GM12878 (cell line): Measurements from ENCODE around the gene UPK1B. TPM values are rescaled to one million over a fixed set of nuclear protein-coding genes. Genes with fewer than 3 reads are reported as not detected.

Experiments used
- ATAC-seq: fragments of 200-7000 bp; cut with Tn5 transposase; 3 replicates; pipeline ENCODE4 v1.9.1; 2020; ENCODE audit warnings: mild to moderate bottlenecking, moderate library complexity
- BruUV-seq: library from RNA; stranded (reverse); fragments of 400-500 nt; replicated peaks from 2 replicates; lab custom pipeline; 2021; lab: Mats Ljungman, UMichigan
- CTCF ChIA-PET: fragments of 300-600 bp; sonication (Branson Sonifier 250); formaldehyde crosslinking; extraction: SDS; loops from one replicate; lab custom pipeline; 2021; ENCODE audit warnings: inconsistent platforms; lab: Yijun Ruan, JAX
- POLR2A ChIA-PET: fragments of 350-600 bp; formaldehyde crosslinking; extraction: SDS; loops from one replicate; lab custom pipeline; 2021; ENCODE audit warnings: inconsistent platforms; lab: Charles Lee
- RAD21 ChIA-PET: fragments of 300-600 bp; sonication (Branson Sonifier 250); formaldehyde crosslinking; loops from one replicate; lab custom pipeline; 2023; ENCODE audit warnings: antibody characterized with exemption; ENCODE audit not compliant: unreplicated experiment; lab: Charles Lee
- SMC1A ChIA-PET: fragments of 300-600 bp; sonication (Branson Sonifier 250); formaldehyde crosslinking; loops from one replicate; lab custom pipeline; 2023; ENCODE audit not compliant: unreplicated experiment, uncharacterized antibody; lab: Charles Lee
- DNase-seq: peaks from one replicate; pipeline ENCODE4 v3.0.0-alpha.2; 2011; ENCODE audit warnings: low read depth, low spot score
- FAIRE-seq: peaks from 3 replicates; lab custom pipeline; 2011; peaks lifted over from hg19 to GRCh38; lab: Jason Lieb, UNC
- H2AFZ ChIP-seq: 2 replicates; pipeline ENCODE4 v1.6.0; 2011; ENCODE audit warnings: low read depth, low read length, control low read depth; ENCODE audit not compliant: control insufficient read depth
- H3K27ac ChIP-seq: 2 replicates; pipeline ENCODE4 v1.5.1; 2011; ENCODE audit warnings: control low read depth; ENCODE audit not compliant: control insufficient read depth, insufficient read depth
- H3K27me3 ChIP-seq, 2 experiments: replicated peaks in 1 of 2; 2 replicates each; pipeline versions ENCODE4 v1.6.0 to v1.6.1; 2011; ENCODE audit warnings: low read length in 1 of 2; ENCODE audit not compliant: control insufficient read depth in 2 of 2, insufficient read depth in 2 of 2
- H3K36me3 ChIP-seq, 2 experiments: 2 replicates each; pipeline ENCODE4 v1.5.1; 2011; ENCODE audit warnings: low read length in 1 of 2; ENCODE audit not compliant: control insufficient read depth in 2 of 2, insufficient read depth in 2 of 2
- H3K4me1 ChIP-seq: 2 replicates; pipeline ENCODE4 v1.6.1; 2011; ENCODE audit warnings: mild to moderate bottlenecking, low read length, moderate library complexity, mixed read lengths; ENCODE audit not compliant: control insufficient read depth, insufficient read depth
- H3K4me2 ChIP-seq: 2 replicates; pipeline ENCODE4 v1.6.0; 2011; ENCODE audit warnings: control low read depth; ENCODE audit not compliant: control insufficient read depth, insufficient read depth
- H3K4me3 ChIP-seq: fragments of 200-600 bp; sonication (generic); 2 replicates; pipeline ENCODE4 v1.5.1; 2016
- H3K79me2 ChIP-seq: 2 replicates; pipeline ENCODE4 v1.6.0; 2011; ENCODE audit warnings: low read length; ENCODE audit not compliant: control insufficient read depth, insufficient read depth
- H3K9ac ChIP-seq: 2 replicates; pipeline ENCODE4 v1.8.0; 2011; ENCODE audit warnings: low read length, control low read depth, mixed read lengths; ENCODE audit not compliant: control insufficient read depth, insufficient read depth
- H3K9me3 ChIP-seq: replicated peaks from 3 replicates; pipeline ENCODE4 v1.5.1; 2011; ENCODE audit warnings: mild to moderate bottlenecking, low read length; ENCODE audit not compliant: control insufficient read depth, insufficient read depth
- H4K20me1 ChIP-seq: 2 replicates; pipeline ENCODE4 v1.6.0; 2011; ENCODE audit not compliant: control insufficient read depth, insufficient read depth
- CEBPZ ChIP-seq: fragments of 150-350 bp; IDR thresholded peaks from 2 replicates; pipeline ENCODE4 v1.6.1; 2016; ENCODE audit warnings: low read depth, low read length
- CREM ChIP-seq: IDR thresholded peaks from 2 replicates; pipeline ENCODE4 v1.6.1; 2014; ENCODE audit warnings: antibody characterized with exemption, low read depth
- EGR1 ChIP-seq, 2 experiments: IDR thresholded peaks; 1 replicate in 1 of 2; 2 replicates in 1 of 2; pipeline ENCODE4 v1.6.1; 2011 to 2012; ENCODE audit warnings: low read depth in 2 of 2, low read length in 2 of 2, borderline replicate concordance in 1 of 2, mild to moderate bottlenecking in 1 of 2, moderate library complexity in 1 of 2
- GATAD2B ChIP-seq: fragments of 450-650 bp; conservative IDR thresholded peaks from 2 replicates; pipeline ENCODE4 v1.6.1; 2017; ENCODE audit warnings: low read depth, mild to moderate bottlenecking, moderate library complexity
- KLF5 ChIP-seq: fragments of 450-650 bp; IDR thresholded peaks from 2 replicates; pipeline ENCODE4 v1.6.1; 2014; ENCODE audit warnings: mild to moderate bottlenecking; ENCODE audit not compliant: partially characterized antibody
- NFYA ChIP-seq: IDR thresholded peaks from 2 replicates; pipeline ENCODE4 v1.6.1; 2011; ENCODE audit warnings: low read depth, mild to moderate bottlenecking, low read length, improper control_type of control experiment, borderline replicate concordance
- NR2C2 ChIP-seq: IDR thresholded peaks from 2 replicates; pipeline ENCODE4 v1.6.1; 2011; ENCODE audit warnings: borderline replicate concordance, low read depth; ENCODE audit not compliant: control insufficient read depth, insufficient read length
- RCOR1 ChIP-seq: conservative IDR thresholded peaks from 2 replicates; pipeline ENCODE4 v1.6.1; 2012; ENCODE audit warnings: low read depth, low read length, improper control_type of control experiment
- RELA ChIP-seq: fragments of 450-650 bp; IDR thresholded peaks from 2 replicates; pipeline ENCODE4 v1.8.0; 2014; ENCODE audit warnings: borderline replicate concordance; ENCODE audit not compliant: partially characterized antibody
- SKIL ChIP-seq: fragments of 450-650 bp; IDR thresholded peaks from 2 replicates; pipeline ENCODE4 v1.6.1; 2017; ENCODE audit warnings: mild to moderate bottlenecking, low read depth, inconsistent platforms; ENCODE audit not compliant: poor library complexity, severe bottlenecking
- SMAD1 ChIP-seq: fragments of 450-650 bp; IDR thresholded peaks from 2 replicates; pipeline ENCODE4 v1.6.1; 2018; ENCODE audit warnings: mild to moderate bottlenecking, low read depth; ENCODE audit not compliant: partially characterized antibody
- SMARCA5 ChIP-seq: fragments of 450-650 bp; IDR thresholded peaks from 2 replicates; pipeline ENCODE4 v1.6.1; 2017; ENCODE audit warnings: mild to moderate bottlenecking
- SRF ChIP-seq, 2 experiments: IDR thresholded peaks; 2 replicates each; pipeline ENCODE4 v1.6.1; 2011; ENCODE audit warnings: low read depth in 2 of 2, low read length in 2 of 2, mild to moderate bottlenecking in 1 of 2, moderate library complexity in 1 of 2
- TARDBP ChIP-seq: IDR thresholded peaks from 2 replicates; pipeline ENCODE4 v1.6.1; 2016; ENCODE audit warnings: borderline replicate concordance
- USF1 ChIP-seq: IDR thresholded peaks from 2 replicates; pipeline ENCODE4 v1.6.1; 2011; ENCODE audit warnings: borderline replicate concordance, low read depth, mild to moderate bottlenecking, moderate library complexity, mixed read lengths, low read length; ENCODE audit not compliant: insufficient read depth; ENCODE audit errors: extremely low read length
- ZZZ3 ChIP-seq: IDR thresholded peaks from 2 replicates; pipeline ENCODE4 v1.6.1; 2011; ENCODE audit warnings: low read depth; ENCODE audit not compliant: control insufficient read depth, insufficient read length
- WGBS: methylation state at CpG from one replicate; pipeline ENCODE4 v1.1.6; 2016; ENCODE audit warnings: low lambda C conversion rate; ENCODE audit not compliant: insufficient replicate concordance, insufficient coverage; ENCODE audit errors: missing lambda C conversion rate; 5-methylcytosine and 5-hydroxymethylcytosine counted together
- in situ Hi-C: fragments of 300-500 bp; cut with MboI; formaldehyde crosslinking; loops from 9 replicates; pipeline ENCODE4 v1.14.3; 2018; ENCODE audit warnings: mixed read lengths
- intact Hi-C: fragments of 100-400 bp; cut with micrococcal nuclease; formaldehyde crosslinking; loops from one replicate; pipeline ENCODE4 v1.14.2; 2022; ENCODE audit not compliant: unreplicated experiment
- polyA plus RNA-seq, 11 experiments: library from polyadenylated mRNA; depleted of rRNA in 4 of 11; unstranded in 6 of 11; stranded (reverse) in 5 of 11; fragments of >200 nt; fragmentation: Nextera tagmentation in 4 of 11; fragmentation: Illumina TruSeq in 1 of 11; extraction: Ambion mirVana in 4 of 11; extraction: Trizol in 1 of 11; gene quantifications; 1 replicate in 1 of 11; 2 replicates in 10 of 11; pipeline versions ENCODE4 v1.2.1 to v1.2.3, GENCODE V29; 2011 to 2016; ENCODE audit warnings: inconsistent platforms in 2 of 11, missing spikeins in 2 of 11, low read depth in 1 of 11
- total RNA-seq, 4 experiments: library from RNA; depleted of rRNA in 3 of 4; stranded (reverse); fragments of >200 nt in 3 of 4; fragmentation: Illumina TruSeq in 1 of 4; extraction: Trizol in 1 of 4; gene quantifications; 2 replicates each; pipeline versions ENCODE4 v1.2.1 to v1.2.3, GENCODE V29; 2013 to 2021

UPK1B gene
- total and polyA plus RNA-seq, 10 of the 15 experiments (the other 5 are each of a cell fraction or from before 2014, with no cell fraction given): not detected

- TF ChIP-seq SKIL: no peak
- TF ChIP-seq TARDBP: no peak
- no peak for TF ChIP-seq KLF5
- TF ChIP-seq NR2C2: no peak
- TF ChIP-seq SRF (IDR thresholded peaks at IDR 0.05; ENCODE audit: low read depth in 2 of 2, low read length in 2 of 2): no peak
- TF ChIP-seq ZZZ3: no peak
Observed at GRCh38 chr3:119184111-119184510, 10.7 kb downstream of the UPK1B start (continued).

GRCh38 chr3:119184796-119185570 is 11.6 kb downstream of the UPK1B start:
- intact Hi-C loops (no loop called here), in situ Hi-C loops (no loop called here)
- no peaks in the 10 kb centered on the region for H4K20me1 ChIP-seq
- DNase-seq (no peak), ATAC-seq (no peak), FAIRE-seq (no peak)
- no peaks in the 10 kb centered on the region for H3K4me1 ChIP-seq
- no peak overlapping the region for H3K4me3 ChIP-seq
- ChIA-PET POLR2A (no interaction called here), RAD21 (no interaction called here), CTCF (interaction anchor here (0.6 kb wide), 1 partner anchor 54 kb away, joined by 3 read pairs; no protein-coding TSS in a partner anchor), SMC1A (no interaction called here)
- no TSS peak for BruUV-seq
- H3K36me3 ChIP-seq: no peaks in the 10 kb centered on the region
- no peak overlapping the region for H3K27ac ChIP-seq
- H3K4me2 ChIP-seq: no peak overlapping the region
- no peaks in the 10 kb centered on the region for H3K79me2 ChIP-seq
- H3K27me3 ChIP-seq: no peaks in the 10 kb centered on the region
- H3K9me3 ChIP-seq: no peaks in the 10 kb centered on the region
- H2AFZ ChIP-seq: no peak overlapping the region
- no peak overlapping the region for H3K9ac ChIP-seq
- 26% methylated on average over 7 of the region's 7 CpGs for whole genome bisulfite sequencing
- no peak for TF ChIP-seq NFYA
- no peak for TF ChIP-seq SMAD1
- no peak for TF ChIP-seq RELA
- TF ChIP-seq CREM: no peak
- TF ChIP-seq USF1: no peak
- no peak for TF ChIP-seq CEBPZ
- TF ChIP-seq GATAD2B: no peak
- no peak for TF ChIP-seq EGR1 (IDR thresholded peaks at IDR 0.05; ENCODE audit: borderline replicate concordance in 1 of 2, low read depth in 2 of 2, low read length in 2 of 2)
- TF ChIP-seq KLF5: no peak
- no peak for TF ChIP-seq SMARCA5
- no peak for TF ChIP-seq RCOR1
